ENCODE measurements around the gene CAV2. TPM values are rescaled to one million over a fixed set of nuclear protein-coding genes. Genes with fewer than 3 reads are reported as not detected.

The CAV2 gene
- total and polyA plus RNA-seq, 2 of the 13 experiments (the other 11 are each of a cell fraction or from before 2014, with no cell fraction given): 0.09 to 0.18 TPM

DNA sequence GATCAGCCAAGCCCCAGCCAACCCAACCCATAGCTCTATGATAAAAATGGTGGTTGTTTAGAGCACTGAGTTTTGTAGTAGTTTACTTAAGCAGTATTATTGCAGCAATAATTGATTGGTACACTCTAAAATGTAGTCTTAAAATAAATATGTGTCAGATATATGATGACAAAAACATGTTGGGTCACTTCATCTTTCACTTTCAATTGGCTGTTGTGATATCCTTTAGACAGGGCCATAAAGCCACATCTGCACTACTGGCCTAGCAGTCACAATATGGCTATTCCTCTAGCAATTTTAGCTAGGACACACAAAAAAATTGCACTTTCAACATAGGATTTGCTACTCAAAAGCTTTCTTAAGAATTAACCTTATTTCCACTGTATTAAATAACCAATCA, 19.4 kb downstream of the CAV2 start (continued):
- TF ChIP-seq, protein P1, sequence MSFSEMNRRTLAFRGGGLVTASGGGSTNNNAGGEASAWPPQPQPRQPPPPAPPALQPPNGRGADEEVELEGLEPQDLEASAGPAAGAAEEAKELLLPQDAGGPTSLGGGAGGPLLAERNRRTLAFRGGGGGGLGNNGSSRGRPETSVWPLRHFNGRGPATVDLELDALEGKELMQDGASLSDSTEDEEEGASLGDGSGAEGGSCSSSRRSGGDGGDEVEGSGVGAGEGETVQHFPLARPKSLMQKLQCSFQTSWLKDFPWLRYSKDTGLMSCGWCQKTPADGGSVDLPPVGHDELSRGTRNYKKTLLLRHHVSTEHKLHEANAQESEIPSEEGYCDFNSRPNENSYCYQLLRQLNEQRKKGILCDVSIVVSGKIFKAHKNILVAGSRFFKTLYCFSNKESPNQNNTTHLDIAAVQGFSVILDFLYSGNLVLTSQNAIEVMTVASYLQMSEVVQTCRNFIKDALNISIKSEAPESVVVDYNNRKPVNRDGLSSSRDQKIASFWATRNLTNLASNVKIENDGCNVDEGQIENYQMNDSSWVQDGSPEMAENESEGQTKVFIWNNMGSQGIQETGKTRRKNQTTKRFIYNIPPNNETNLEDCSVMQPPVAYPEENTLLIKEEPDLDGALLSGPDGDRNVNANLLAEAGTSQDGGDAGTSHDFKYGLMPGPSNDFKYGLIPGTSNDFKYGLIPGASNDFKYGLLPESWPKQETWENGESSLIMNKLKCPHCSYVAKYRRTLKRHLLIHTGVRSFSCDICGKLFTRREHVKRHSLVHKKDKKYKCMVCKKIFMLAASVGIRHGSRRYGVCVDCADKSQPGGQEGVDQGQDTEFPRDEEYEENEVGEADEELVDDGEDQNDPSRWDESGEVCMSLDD (CRISPR knock-in tag; IDR thresholded peaks at IDR 0.05; ENCODE audit: borderline replicate concordance): no peak
- TF ChIP-seq MNT (IDR thresholded peaks at IDR 0.05): no peak
- no peak for TF ChIP-seq ZNF792 (CRISPR knock-in tag; IDR thresholded peaks at IDR 0.05)

DNA sequence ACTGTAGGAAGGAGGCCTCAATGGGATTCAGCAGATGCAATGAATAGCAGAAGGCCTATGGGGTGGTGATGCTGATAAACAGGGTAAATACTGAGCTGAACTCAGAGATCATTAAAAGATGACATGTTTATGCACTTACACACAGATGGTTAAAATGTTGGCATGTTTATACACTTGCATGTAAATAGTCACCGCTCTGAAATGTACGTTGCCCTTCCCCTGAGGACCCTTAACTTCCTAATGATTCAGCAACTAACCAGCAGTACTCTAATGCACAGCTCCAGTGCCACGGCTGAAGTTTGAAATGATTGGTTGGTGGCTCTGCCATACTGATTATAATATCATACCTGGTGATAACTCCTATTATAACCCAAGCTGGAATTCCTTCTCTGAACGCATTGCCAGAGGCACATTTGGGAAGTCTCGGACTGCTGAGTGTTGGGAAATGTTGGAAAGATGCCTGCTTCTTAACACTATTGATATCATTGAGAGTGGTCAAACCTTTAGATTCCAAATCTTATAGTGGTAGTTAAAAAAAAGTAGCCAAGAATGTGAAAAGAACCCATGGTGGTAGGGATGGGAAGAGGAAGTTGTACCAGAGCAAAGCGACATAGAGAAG, 21.6 kb downstream of the CAV2 start:
- intact Hi-C loops (cut with micrococcal nuclease; ENCODE audit: unreplicated experiment): loop anchor here (10.0 kb wide), 2 partner anchors 284 to 356 kb away; no protein-coding TSS in a partner anchor
- Histone ChIP-seq H4K20me1 (ENCODE audit: insufficient read depth, low read length) (no peaks in the 10 kb centered on the region), H3K27ac (ENCODE audit: extremely low read length, insufficient read depth, low read length) (no peak overlapping the region), H3K27me3 (ENCODE audit: control insufficient read depth in 1 of 2, insufficient read depth in 2 of 2, low read length in 2 of 2) (peaks cover 9 to 32% of the 10 kb centered on the region in 2 experiments), H3K36me3 (replicated peaks in 1 of 2; ENCODE audit: control insufficient read depth in 1 of 2, insufficient read depth in 2 of 2, low read length in 2 of 2) (no peaks in the 10 kb centered on the region), H3K4me3 (replicated peaks in 1 of 3; ENCODE audit: insufficient read depth in 1 of 3, low read depth in 2 of 3, low read length in 3 of 3) (no peak overlapping the region), H2AFZ (ENCODE audit: low read length) (no peak overlapping the region), H3K9me3 (ENCODE audit: low read length) (no peaks in the 10 kb centered on the region), H3K4me2 (ENCODE audit: low read depth, low read length) (no peak overlapping the region), H3K79me2 (ENCODE audit: insufficient read depth, low read length) (no peaks in the 10 kb centered on the region), H3K4me1 (ENCODE audit: insufficient read depth, low read length) (peaks cover 15% of the 10 kb centered on the region), H3K9ac (ENCODE audit: insufficient read depth, low read depth, low read length) (no peak overlapping the region)
- BruUV-seq (replicated peaks): no TSS peak
- WGBS (ENCODE audit: low lambda C conversion rate): 40% methylated on average over 6 of the region's 6 CpGs
- ChIA-PET CTCF (ENCODE audit: low intra/inter-chr PET ratio, low total read pairs) (no interaction called here), POLR2A (no interaction called here)
- no peak for FAIRE-seq
- no peak for DNase-seq (ENCODE audit: low spot score)
- ATAC-seq: no peak
- in situ Hi-C loops (cut with HindIII; ENCODE audit: extremely low pct_ligation_motif_present, low pct_unique_long_range_greater_than_20kb): loop anchor here (10.0 kb wide), 1 partner anchor 346 kb away; no protein-coding TSS in a partner anchor
- TF ChIP-seq ZNF431 (CRISPR knock-in tag; IDR thresholded peaks at IDR 0.05; ENCODE audit: borderline replicate concordance, low read depth) (no peak), KAT2B (IDR thresholded peaks at IDR 0.05; ENCODE audit: borderline replicate concordance, low read depth, low read length) (no peak), ZNF850 (CRISPR knock-in tag; conservative IDR thresholded peaks at IDR 0.05) (no peak), ZBTB1 (CRISPR knock-in tag; IDR thresholded peaks at IDR 0.05; ENCODE audit: borderline replicate concordance) (no peak), ZNF816 (CRISPR knock-in tag; IDR thresholded peaks at IDR 0.05; ENCODE audit: borderline replicate concordance) (no peak), KLF15 (CRISPR knock-in tag; IDR thresholded peaks at IDR 0.05; ENCODE audit: borderline replicate concordance) (no peak), LCORL (IDR thresholded peaks at IDR 0.05) (no peak), LCORL (CRISPR knock-in tag; IDR thresholded peaks at IDR 0.05) (no peak)
- TF ChIP-seq, protein P2, sequence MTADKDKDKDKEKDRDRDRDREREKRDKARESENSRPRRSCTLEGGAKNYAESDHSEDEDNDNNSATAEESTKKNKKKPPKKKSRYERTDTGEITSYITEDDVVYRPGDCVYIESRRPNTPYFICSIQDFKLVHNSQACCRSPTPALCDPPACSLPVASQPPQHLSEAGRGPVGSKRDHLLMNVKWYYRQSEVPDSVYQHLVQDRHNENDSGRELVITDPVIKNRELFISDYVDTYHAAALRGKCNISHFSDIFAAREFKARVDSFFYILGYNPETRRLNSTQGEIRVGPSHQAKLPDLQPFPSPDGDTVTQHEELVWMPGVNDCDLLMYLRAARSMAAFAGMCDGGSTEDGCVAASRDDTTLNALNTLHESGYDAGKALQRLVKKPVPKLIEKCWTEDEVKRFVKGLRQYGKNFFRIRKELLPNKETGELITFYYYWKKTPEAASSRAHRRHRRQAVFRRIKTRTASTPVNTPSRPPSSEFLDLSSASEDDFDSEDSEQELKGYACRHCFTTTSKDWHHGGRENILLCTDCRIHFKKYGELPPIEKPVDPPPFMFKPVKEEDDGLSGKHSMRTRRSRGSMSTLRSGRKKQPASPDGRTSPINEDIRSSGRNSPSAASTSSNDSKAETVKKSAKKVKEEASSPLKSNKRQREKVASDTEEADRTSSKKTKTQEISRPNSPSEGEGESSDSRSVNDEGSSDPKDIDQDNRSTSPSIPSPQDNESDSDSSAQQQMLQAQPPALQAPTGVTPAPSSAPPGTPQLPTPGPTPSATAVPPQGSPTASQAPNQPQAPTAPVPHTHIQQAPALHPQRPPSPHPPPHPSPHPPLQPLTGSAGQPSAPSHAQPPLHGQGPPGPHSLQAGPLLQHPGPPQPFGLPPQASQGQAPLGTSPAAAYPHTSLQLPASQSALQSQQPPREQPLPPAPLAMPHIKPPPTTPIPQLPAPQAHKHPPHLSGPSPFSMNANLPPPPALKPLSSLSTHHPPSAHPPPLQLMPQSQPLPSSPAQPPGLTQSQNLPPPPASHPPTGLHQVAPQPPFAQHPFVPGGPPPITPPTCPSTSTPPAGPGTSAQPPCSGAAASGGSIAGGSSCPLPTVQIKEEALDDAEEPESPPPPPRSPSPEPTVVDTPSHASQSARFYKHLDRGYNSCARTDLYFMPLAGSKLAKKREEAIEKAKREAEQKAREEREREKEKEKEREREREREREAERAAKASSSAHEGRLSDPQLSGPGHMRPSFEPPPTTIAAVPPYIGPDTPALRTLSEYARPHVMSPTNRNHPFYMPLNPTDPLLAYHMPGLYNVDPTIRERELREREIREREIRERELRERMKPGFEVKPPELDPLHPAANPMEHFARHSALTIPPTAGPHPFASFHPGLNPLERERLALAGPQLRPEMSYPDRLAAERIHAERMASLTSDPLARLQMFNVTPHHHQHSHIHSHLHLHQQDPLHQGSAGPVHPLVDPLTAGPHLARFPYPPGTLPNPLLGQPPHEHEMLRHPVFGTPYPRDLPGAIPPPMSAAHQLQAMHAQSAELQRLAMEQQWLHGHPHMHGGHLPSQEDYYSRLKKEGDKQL (CRISPR knock-in tag; IDR thresholded peaks at IDR 0.05; ENCODE audit: low read depth): no peak

Measured in HepG2 (cell line).